Fibroblast of lung (primary cell): ENCODE results near the gene CNRIP1. TPM values are rescaled to one million over a fixed set of nuclear protein-coding genes. Genes with fewer than 3 reads are reported as not detected.

ENCODE experiments used
- DNase-seq, 2 donors: peaks; one replicate each; pipeline versions ENCODE4 v3.0.0 to v3.0.0-alpha.2; 2010; ENCODE audit warnings: low read depth in 2 of 2
- H2AFZ ChIP-seq: 2 replicates; pipeline ENCODE4 v1.5.1; 2012; ENCODE audit warnings: low read length, control low read depth, inconsistent platforms
- H3K27ac ChIP-seq: 2 replicates; pipeline ENCODE4 v1.5.1; 2011; ENCODE audit warnings: low read length, control low read depth; ENCODE audit not compliant: insufficient read depth
- H3K27me3 ChIP-seq: 2 replicates; pipeline ENCODE4 v1.5.1; 2011; ENCODE audit warnings: mild to moderate bottlenecking, low read length; ENCODE audit not compliant: control insufficient read depth, insufficient read depth
- H3K36me3 ChIP-seq: 2 replicates; pipeline ENCODE4 v1.5.1; 2011; ENCODE audit warnings: low read length; ENCODE audit not compliant: control insufficient read depth, insufficient read depth
- H3K4me1 ChIP-seq: 2 replicates; pipeline ENCODE4 v1.5.1; 2011; ENCODE audit warnings: low read length; ENCODE audit not compliant: control insufficient read depth, insufficient read depth; ENCODE audit errors: extremely low read depth
- H3K4me2 ChIP-seq: 2 replicates; pipeline ENCODE4 v1.5.1; 2011; ENCODE audit warnings: low read length, control low read depth; ENCODE audit not compliant: insufficient read depth; ENCODE audit errors: extremely low read depth
- H3K4me3 ChIP-seq, 4 experiments: fragments of 200-600 bp in 1 of 4; sonication (generic) in 1 of 4; replicated peaks in 1 of 4; 2 replicates each; pipeline ENCODE4 v1.5.1; 2011 to 2016; ENCODE audit warnings: low read length in 4 of 4, low read depth in 3 of 4, mild to moderate bottlenecking in 3 of 4, control low read depth in 2 of 4, inconsistent platforms in 1 of 4, mixed read lengths in 1 of 4; ENCODE audit not compliant: insufficient read depth in 1 of 4; ENCODE audit errors: control extremely low read depth in 1 of 4
- H3K79me2 ChIP-seq: 2 replicates; pipeline ENCODE4 v1.5.1; 2012; ENCODE audit warnings: mild to moderate bottlenecking, low read length, inconsistent platforms; ENCODE audit not compliant: control insufficient read depth, insufficient read depth
- H3K9ac ChIP-seq: 2 replicates; pipeline ENCODE4 v1.5.1; 2011; ENCODE audit warnings: mild to moderate bottlenecking, low read length, control low read depth; ENCODE audit not compliant: insufficient read depth
- H3K9me3 ChIP-seq: 2 replicates; pipeline ENCODE4 v1.5.1; 2012; ENCODE audit warnings: low read depth, low read length; ENCODE audit not compliant: control insufficient read depth, insufficient read depth
- H4K20me1 ChIP-seq: 2 replicates; pipeline ENCODE4 v1.5.1; 2011; ENCODE audit warnings: low read length; ENCODE audit not compliant: control insufficient read depth, insufficient read depth; ENCODE audit errors: extremely low read depth
- EZH2 ChIP-seq: IDR thresholded peaks from 2 replicates; pipeline ENCODE4 v1.5.1; 2012; ENCODE audit warnings: low read length, control low read depth, mild to moderate bottlenecking; ENCODE audit errors: missing control alignments
- polyA plus RNA-seq, 2 donors: library from polyadenylated mRNA; depleted of rRNA in 1 of 2; stranded (reverse) in 1 of 2; unstranded in 1 of 2; fragments of >200 nt; gene quantifications; 2 replicates each; pipeline ENCODE4 v1.2.1, GENCODE V29; 2011 to 2012; ENCODE audit warnings: missing spikeins in 1 of 2
- total RNA-seq: library from RNA; depleted of rRNA; stranded (reverse); fragments of >200 nt; gene quantifications from 2 replicates; pipeline ENCODE4 v1.2.1, GENCODE V29; 2014
- TF ChIP-seq, protein P1 (sequence below), 2 donors: IDR thresholded peaks in 1 of 2; conservative IDR thresholded peaks in 1 of 2; 1 replicate in 1 of 2; 2 replicates in 1 of 2; pipeline ENCODE4 v1.5.1; 2011 to 2012; ENCODE audit warnings: low read length in 2 of 2, control low read depth in 1 of 2, inconsistent platforms in 1 of 2, low read depth in 1 of 2, mild to moderate bottlenecking in 1 of 2

Gene CNRIP1
- total and polyA plus RNA-seq, 2 donors (not counting 1 experiment from before 2014, with no cell fraction given) = 34.7 to 47.7 TPM

DNA sequence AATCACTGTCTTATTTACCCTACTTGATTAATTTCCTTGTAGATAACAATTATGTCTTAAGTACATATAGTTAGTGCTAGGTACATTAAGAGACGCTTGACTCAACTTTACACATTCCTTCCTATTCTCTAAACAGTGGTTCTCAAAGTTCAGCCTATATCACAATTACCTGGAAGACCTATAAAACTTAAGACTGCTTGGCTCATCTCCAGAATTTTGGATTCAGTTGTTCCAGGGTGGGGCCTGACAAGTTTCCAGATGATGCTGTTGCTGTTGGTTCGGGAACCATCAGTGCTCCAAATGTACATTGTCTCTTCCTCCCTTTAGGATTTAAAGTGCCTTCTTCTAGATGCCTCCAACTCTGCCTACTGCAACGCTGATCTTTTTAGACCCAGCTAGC, 71.4 kb downstream of the CNRIP1 start:
- H3K79me2 ChIP-seq = peaks cover 88% of the 10 kb centered on the region
- H3K27ac ChIP-seq = no peak overlapping the region
- peaks cover 2% of the 10 kb centered on the region for H3K4me1 ChIP-seq
- no peak for TF ChIP-seq EZH2
- TF ChIP-seq, protein P1, sequence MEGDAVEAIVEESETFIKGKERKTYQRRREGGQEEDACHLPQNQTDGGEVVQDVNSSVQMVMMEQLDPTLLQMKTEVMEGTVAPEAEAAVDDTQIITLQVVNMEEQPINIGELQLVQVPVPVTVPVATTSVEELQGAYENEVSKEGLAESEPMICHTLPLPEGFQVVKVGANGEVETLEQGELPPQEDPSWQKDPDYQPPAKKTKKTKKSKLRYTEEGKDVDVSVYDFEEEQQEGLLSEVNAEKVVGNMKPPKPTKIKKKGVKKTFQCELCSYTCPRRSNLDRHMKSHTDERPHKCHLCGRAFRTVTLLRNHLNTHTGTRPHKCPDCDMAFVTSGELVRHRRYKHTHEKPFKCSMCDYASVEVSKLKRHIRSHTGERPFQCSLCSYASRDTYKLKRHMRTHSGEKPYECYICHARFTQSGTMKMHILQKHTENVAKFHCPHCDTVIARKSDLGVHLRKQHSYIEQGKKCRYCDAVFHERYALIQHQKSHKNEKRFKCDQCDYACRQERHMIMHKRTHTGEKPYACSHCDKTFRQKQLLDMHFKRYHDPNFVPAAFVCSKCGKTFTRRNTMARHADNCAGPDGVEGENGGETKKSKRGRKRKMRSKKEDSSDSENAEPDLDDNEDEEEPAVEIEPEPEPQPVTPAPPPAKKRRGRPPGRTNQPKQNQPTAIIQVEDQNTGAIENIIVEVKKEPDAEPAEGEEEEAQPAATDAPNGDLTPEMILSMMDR (conservative IDR thresholded peaks at IDR 0.05 in 1 of 2, IDR thresholded peaks at IDR 0.05 in 1 of 2; ENCODE audit: low read depth in 1 of 2, low read length in 2 of 2) = no peak
- peaks cover 7% of the 10 kb centered on the region for H4K20me1 ChIP-seq
- no peaks in the 10 kb centered on the region for H3K9me3 ChIP-seq
- no peak overlapping the region for H3K4me3 ChIP-seq
- no peak overlapping the region for H2AFZ ChIP-seq
- H3K36me3 ChIP-seq = no peaks in the 10 kb centered on the region
- no peak overlapping the region for H3K9ac ChIP-seq
- no peak overlapping the region for H3K4me2 ChIP-seq
- H3K27me3 ChIP-seq = no peaks in the 10 kb centered on the region
- no peak for DNase-seq

DNA sequence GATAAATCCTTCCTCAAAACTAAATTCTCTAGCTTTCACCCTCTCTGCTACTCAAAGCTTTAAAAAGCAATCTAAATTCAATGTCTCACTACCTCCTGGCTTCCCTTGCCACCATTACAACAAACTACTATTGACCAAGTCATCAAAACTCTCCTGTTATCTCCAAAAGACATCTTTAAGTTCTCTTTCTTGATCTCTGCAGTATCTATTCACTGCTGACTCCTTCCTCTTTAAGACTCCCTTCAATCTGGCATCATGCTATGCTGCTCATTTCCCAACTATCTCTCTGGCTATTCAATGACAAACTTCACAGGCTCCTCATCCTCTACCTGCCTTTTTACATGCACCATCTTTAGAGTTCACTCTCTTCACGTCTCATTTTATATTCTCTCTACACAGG, 73.4 kb downstream of the CNRIP1 start:
- no peak overlapping the region for H2AFZ ChIP-seq
- no peak overlapping the region for H3K27ac ChIP-seq
- peaks cover 100% of the 10 kb centered on the region for H3K79me2 ChIP-seq
- no peaks in the 10 kb centered on the region for H3K27me3 ChIP-seq
- no peak overlapping the region for H3K4me3 ChIP-seq
- DNase-seq = no peak
- peaks cover 9% of the 10 kb centered on the region for H4K20me1 ChIP-seq
- peaks cover 2% of the 10 kb centered on the region for H3K4me1 ChIP-seq
- no peaks in the 10 kb centered on the region for H3K9me3 ChIP-seq
- H3K4me2 ChIP-seq = no peak overlapping the region
- no peak overlapping the region for H3K9ac ChIP-seq
- no peak for TF ChIP-seq EZH2
- TF ChIP-seq, protein P1 (conservative IDR thresholded peaks at IDR 0.05 in 1 of 2, IDR thresholded peaks at IDR 0.05 in 1 of 2; ENCODE audit: low read depth in 1 of 2, low read length in 2 of 2) = no peak
- no peaks in the 10 kb centered on the region for H3K36me3 ChIP-seq

DNA sequence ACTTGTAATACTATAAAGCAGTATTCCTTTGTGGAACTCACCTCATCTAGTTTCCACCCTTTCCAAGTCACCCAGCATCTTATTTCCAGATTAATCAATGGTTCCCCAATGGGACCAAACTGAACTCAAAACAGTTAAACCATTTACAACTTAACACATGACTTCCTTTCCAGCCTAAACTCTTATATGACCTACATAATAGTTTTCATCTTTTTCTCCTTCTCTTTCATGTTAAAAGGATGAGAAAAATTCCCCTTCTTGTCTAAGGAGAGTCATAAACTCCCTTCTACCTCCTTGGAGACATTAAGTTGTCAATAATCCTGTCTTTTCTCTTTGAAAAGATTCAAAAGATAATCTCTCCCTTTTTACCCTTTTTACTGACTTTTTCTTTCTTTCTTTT, 74.1 kb downstream of the CNRIP1 start:
- Histone ChIP-seq H4K20me1 (peaks cover 9% of the 10 kb centered on the region), H3K4me3 (no peak overlapping the region), H3K27ac (no peak overlapping the region), H3K27me3 (no peaks in the 10 kb centered on the region), H3K9ac (no peak overlapping the region), H3K79me2 (peaks cover 100% of the 10 kb centered on the region), H3K36me3 (no peaks in the 10 kb centered on the region), H3K4me1 (peaks cover 2% of the 10 kb centered on the region), H2AFZ (no peak overlapping the region), H3K4me2 (no peak overlapping the region), H3K9me3 (no peaks in the 10 kb centered on the region)
- no peak for TF ChIP-seq EZH2
- TF ChIP-seq, protein P1 (conservative IDR thresholded peaks at IDR 0.05 in 1 of 2, IDR thresholded peaks at IDR 0.05 in 1 of 2; ENCODE audit: low read depth in 1 of 2, low read length in 2 of 2) = no peak
- DNase-seq = no peak
